Fibroblast of lung (primary cell): Measurements from ENCODE around the gene ZFYVE28.

ENCODE experiments used
- EZH2 ChIP-seq: IDR thresholded peaks from 2 replicates; pipeline ENCODE4 v1.5.1; 2012; ENCODE audit warnings: low read length, control low read depth, mild to moderate bottlenecking; ENCODE audit errors: missing control alignments
- TF ChIP-seq, protein P1 (sequence below), 2 donors: IDR thresholded peaks in 1 of 2; conservative IDR thresholded peaks in 1 of 2; 1 replicate in 1 of 2; 2 replicates in 1 of 2; pipeline ENCODE4 v1.5.1; 2011 to 2012; ENCODE audit warnings: low read length in 2 of 2, control low read depth in 1 of 2, inconsistent platforms in 1 of 2, low read depth in 1 of 2, mild to moderate bottlenecking in 1 of 2

DNA sequence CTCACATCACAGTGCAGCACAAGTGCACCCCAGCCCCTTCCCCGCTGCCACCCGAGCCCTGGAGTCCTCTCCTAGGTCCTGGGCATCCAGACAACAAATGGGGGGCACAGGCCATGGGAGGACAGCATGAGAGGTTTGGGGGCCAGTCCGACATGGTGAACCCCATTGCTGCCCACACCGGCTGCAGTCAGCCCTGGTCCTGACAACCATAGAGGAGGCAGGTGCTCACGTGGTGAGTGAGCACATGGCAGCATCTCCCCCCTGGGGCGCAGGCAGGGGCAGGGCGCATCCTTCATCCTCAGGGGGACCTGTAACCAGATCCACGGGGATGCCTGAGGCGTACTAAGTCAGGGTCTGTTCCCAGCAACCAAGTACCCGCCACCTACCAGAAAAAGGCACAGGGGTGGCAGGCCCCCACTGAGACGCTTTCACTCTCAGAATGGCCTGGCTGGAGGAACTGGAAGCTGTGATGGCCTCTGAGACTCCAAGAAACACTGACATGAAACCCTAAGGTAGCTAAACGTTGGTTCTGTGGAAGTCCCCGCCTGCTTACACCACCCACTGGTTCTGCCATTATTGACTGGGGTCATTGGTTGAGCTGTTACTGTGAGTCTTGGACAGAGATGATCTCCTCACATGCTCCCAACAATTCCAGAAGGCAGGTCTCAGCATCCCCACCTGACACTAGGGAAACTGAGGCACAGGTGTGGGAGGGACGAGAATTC lies 6.5 kb downstream of the ZFYVE28 start:
- TF ChIP-seq, protein P1, sequence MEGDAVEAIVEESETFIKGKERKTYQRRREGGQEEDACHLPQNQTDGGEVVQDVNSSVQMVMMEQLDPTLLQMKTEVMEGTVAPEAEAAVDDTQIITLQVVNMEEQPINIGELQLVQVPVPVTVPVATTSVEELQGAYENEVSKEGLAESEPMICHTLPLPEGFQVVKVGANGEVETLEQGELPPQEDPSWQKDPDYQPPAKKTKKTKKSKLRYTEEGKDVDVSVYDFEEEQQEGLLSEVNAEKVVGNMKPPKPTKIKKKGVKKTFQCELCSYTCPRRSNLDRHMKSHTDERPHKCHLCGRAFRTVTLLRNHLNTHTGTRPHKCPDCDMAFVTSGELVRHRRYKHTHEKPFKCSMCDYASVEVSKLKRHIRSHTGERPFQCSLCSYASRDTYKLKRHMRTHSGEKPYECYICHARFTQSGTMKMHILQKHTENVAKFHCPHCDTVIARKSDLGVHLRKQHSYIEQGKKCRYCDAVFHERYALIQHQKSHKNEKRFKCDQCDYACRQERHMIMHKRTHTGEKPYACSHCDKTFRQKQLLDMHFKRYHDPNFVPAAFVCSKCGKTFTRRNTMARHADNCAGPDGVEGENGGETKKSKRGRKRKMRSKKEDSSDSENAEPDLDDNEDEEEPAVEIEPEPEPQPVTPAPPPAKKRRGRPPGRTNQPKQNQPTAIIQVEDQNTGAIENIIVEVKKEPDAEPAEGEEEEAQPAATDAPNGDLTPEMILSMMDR (conservative IDR thresholded peaks at IDR 0.05 in 1 of 2, IDR thresholded peaks at IDR 0.05 in 1 of 2; ENCODE audit: low read depth in 1 of 2, low read length in 2 of 2): no peak
- no peak for TF ChIP-seq EZH2
